Transverse colon (tissue), 4 donors: ENCODE data around the gene PLVAP. TPM values are rescaled to one million over a fixed set of nuclear protein-coding genes. Genes with fewer than 3 reads are reported as not detected.

Experiments used
- DNase-seq: peaks from one replicate; pipeline ENCODE4 v3.0.0-alpha.2; 2019
- H3K27ac ChIP-seq, 4 donors: fragments of 200-600 bp; sonication (generic); 2 replicates each; pipeline ENCODE4 v1.5.1; 2016 to 2018; ENCODE audit warnings: inconsistent platforms in 4 of 4
- H3K27me3 ChIP-seq: fragments of 200-600 bp; sonication (generic); 2 replicates; pipeline ENCODE4 v1.5.1; 2017; ENCODE audit warnings: inconsistent platforms
- H3K36me3 ChIP-seq, 4 donors: fragments of 200-600 bp; sonication (generic); 2 replicates each; pipeline ENCODE4 v1.5.1; 2017 to 2019; ENCODE audit warnings: inconsistent platforms in 4 of 4
- H3K4me1 ChIP-seq, 4 donors: fragments of 200-600 bp; sonication (generic); 2 replicates each; pipeline ENCODE4 v1.5.1; 2017 to 2020; ENCODE audit warnings: inconsistent platforms in 4 of 4
- H3K4me3 ChIP-seq, 4 donors: fragments of 200-600 bp; sonication (generic); 1 replicate in 1 of 4; 2 replicates in 3 of 4; pipeline versions ENCODE4 v1.5.1 to v1.6.1; 2017 to 2019; ENCODE audit warnings: inconsistent platforms in 4 of 4
- H3K9me3 ChIP-seq, 2 donors: fragments of 200-600 bp; sonication (generic); 2 replicates each; pipeline ENCODE4 v1.5.1; 2017 to 2019; ENCODE audit warnings: inconsistent platforms in 2 of 2
- CTCF ChIP-seq, 5 experiments: fragments of 200-600 bp in 3 of 5; fragments of 450-650 bp in 2 of 5; sonication (generic) in 3 of 5; IDR thresholded peaks; 1 replicate in 2 of 5; 2 replicates in 3 of 5; pipeline ENCODE4 v1.5.1; 2016 to 2017; ENCODE audit warnings: antibody characterized with exemption in 5 of 5, inconsistent platforms in 3 of 5, mild to moderate bottlenecking in 2 of 5, moderate library complexity in 1 of 5
- EP300 ChIP-seq: sonication (generic); formaldehyde crosslinking; IDR thresholded peaks from one replicate; pipeline ENCODE4 v1.6.1; 2017; ENCODE audit warnings: antibody characterized with exemption, low read depth
- POLR2A ChIP-seq: fragments of 450-650 bp; IDR thresholded peaks from one replicate; pipeline ENCODE4 v1.6.1; 2016; ENCODE audit warnings: antibody characterized with exemption, mild to moderate bottlenecking, moderate library complexity
- POLR2AphosphoS5 ChIP-seq, 3 donors: sonication (generic); formaldehyde crosslinking; IDR thresholded peaks; one replicate each; pipeline ENCODE4 v1.6.1; 2016; ENCODE audit warnings: antibody characterized with exemption in 3 of 3
- WGBS, 2 donors: methylation state at CpG; one replicate each; pipeline ENCODE4 v1.1.5; 2018; ENCODE audit warnings: low coverage in 1 of 2; 5-methylcytosine and 5-hydroxymethylcytosine counted together
- in situ Hi-C, 4 donors: fragments of 200-750 bp; cut with MboI; loops; one replicate each; pipeline versions ENCODE4 v1.15.0 to v1.15.1; 2017; ENCODE audit warnings: low sequenced_read_pairs in 3 of 4, low pct_ligation_motif_present in 1 of 4, low pct_unique_long_range_greater_than_20kb in 1 of 4
- intact Hi-C: fragments of 100-400 bp; cut with DNase I; formaldehyde crosslinking; loops from one replicate; pipeline ENCODE4 v1.15.1; 2023; ENCODE audit warnings: low total_unique reads
- total RNA-seq, 4 donors: library from RNA; depleted of rRNA; stranded (reverse); fragments of >200 nt; gene quantifications; one replicate each; pipeline ENCODE4 v1.1.0, GENCODE V29; 2016

Gene PLVAP
- total RNA-seq, 4 donors from 2014 or later = 3.0 to 37.0 (median 19.2) TPM

GRCh38 chr19:17314007-17314593 is 63.0 kb downstream of the PLVAP start:
- in situ Hi-C loops = no loop called here
- 92% methylated on average over 18 of the region's 19 CpGs; no CpG with 5 or more reads in 1 of the 2 donors for WGBS, 2 donors
- H3K9me3 ChIP-seq = no peaks in the 10 kb centered on the region
- peaks cover 0 to 21% (median 10%) of the 10 kb centered on the region in 4 donors for H3K36me3 ChIP-seq
- DNase-seq = no peak
- no peak overlapping the region for H3K27ac ChIP-seq
- no peak overlapping the region for H3K4me3 ChIP-seq
- TF ChIP-seq CTCF (IDR thresholded peaks at IDR 0.05) = no peak
- TF ChIP-seq EP300 = no peak
- TF ChIP-seq POLR2A = no peak
- TF ChIP-seq POLR2AphosphoS5 (IDR thresholded peaks at IDR 0.05) = no peak
- intact Hi-C loops = no loop called here
- no peaks in the 10 kb centered on the region for H3K27me3 ChIP-seq
- peaks cover 11 to 35% (median 22%) of the 10 kb centered on the region in 4 donors for H3K4me1 ChIP-seq

GRCh38 chr19:17312189-17313113 is 64.7 kb downstream of the PLVAP start:
- TF ChIP-seq POLR2AphosphoS5 (IDR thresholded peaks at IDR 0.05) (no peak), POLR2A (no peak), CTCF (IDR thresholded peaks at IDR 0.05) (no peak), EP300 (no peak)
- H3K4me1 ChIP-seq = peaks cover 11 to 40% (median 22%) of the 10 kb centered on the region in 4 donors
- no peak overlapping the region for H3K4me3 ChIP-seq
- in situ Hi-C loops = no loop called here
- DNase-seq = no peak
- H3K27ac ChIP-seq = no peak overlapping the region
- no peaks in the 10 kb centered on the region for H3K27me3 ChIP-seq
- WGBS, 2 donors = 84 to 90% methylated on average over 2 to 14 of the region's 20 CpGs
- intact Hi-C loops = no loop called here
- H3K9me3 ChIP-seq = no peaks in the 10 kb centered on the region
- H3K36me3 ChIP-seq = peaks cover 0 to 20% (median 9%) of the 10 kb centered on the region in 4 donors

- no peak overlapping the region for H3K27ac ChIP-seq
- intact Hi-C loops = no loop called here
- no peak overlapping the region for H3K4me3 ChIP-seq
- in situ Hi-C loops = no loop called here
- H3K36me3 ChIP-seq = peaks cover 0 to 20% (median 9%) of the 10 kb centered on the region in 4 donors
- no peaks in the 10 kb centered on the region for H3K9me3 ChIP-seq
- DNase-seq = no peak
- WGBS, 2 donors = 69% methylated on average over 9 of the region's 11 CpGs; no CpG with 5 or more reads in 1 of the 2 donors
- no peaks in the 10 kb centered on the region for H3K27me3 ChIP-seq
- no peak for TF ChIP-seq EP300
- no peak for TF ChIP-seq POLR2A
- no peak for TF ChIP-seq POLR2AphosphoS5 (IDR thresholded peaks at IDR 0.05)
- no peak for TF ChIP-seq CTCF (IDR thresholded peaks at IDR 0.05)
- peaks cover 17 to 43% (median 26%) of the 10 kb centered on the region in 4 donors for H3K4me1 ChIP-seq
Measured at GRCh38 chr19:17311455-17312188, 65.5 kb downstream of the PLVAP start.
